ENCODE measurements around the gene PABPN1.
"Not testable (repeated sequence)": the region's sequence is repeated elsewhere in the genome, so short reads cannot be mapped to it uniquely, and the experiment has no call there.

The PABPN1 gene

GRCh38 chr14:23316300-23316699 lies 5.0 kb upstream of the PABPN1 start:
- Mint-ChIP-seq H3K27me3 (no peaks in the 10 kb centered on the region), H3K9me3 (peaks cover 8% of the 10 kb centered on the region), H3K4me3 (no peak overlapping the region), H3K27ac (no peak overlapping the region), H3K36me3 (peaks cover 19% of the 10 kb centered on the region), H3K4me1 (peaks cover 14% of the 10 kb centered on the region)
- no peak for ATAC-seq

DNA sequence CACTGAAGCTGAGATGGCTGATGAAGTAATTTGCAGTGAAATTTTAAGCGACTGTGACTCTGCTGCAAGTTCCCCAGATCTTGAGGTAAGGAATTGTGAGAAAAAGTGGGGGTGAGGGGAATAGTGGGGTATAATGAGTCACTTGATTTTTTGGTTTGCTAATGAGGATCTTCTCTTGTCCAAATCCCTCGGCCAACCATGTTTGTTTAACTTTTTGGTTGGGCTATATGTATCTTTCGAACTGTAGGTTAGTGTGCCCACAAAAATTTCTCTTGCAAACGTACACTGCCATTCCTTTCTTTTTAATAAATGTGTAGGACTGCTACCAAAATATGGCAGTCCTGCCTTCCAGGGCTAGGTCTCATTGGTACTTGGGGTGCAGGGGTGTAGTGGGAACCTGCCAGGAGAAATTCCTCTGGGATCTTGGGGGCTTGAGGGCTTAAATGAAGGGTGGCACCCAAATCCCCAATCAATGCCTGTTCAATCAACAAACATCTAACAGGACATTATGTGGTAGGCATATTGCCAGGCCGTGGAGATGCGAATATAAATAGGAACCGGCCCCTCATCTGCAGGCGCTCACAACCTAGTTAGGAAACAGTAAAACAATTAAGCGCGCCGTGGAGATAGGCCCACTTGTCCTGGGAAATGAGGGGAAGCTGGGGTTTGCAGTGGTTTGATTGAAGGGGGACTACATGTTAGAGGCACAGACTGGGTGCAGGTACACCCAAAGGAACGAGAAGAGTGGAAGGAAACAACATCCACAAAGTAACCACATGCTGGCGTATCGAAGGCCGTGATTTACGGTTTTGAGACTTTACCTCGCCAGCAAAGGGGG lies 1.3 kb upstream of the PABPN1 start:
- Mint-ChIP-seq H3K4me1 (peaks cover 31% of the 10 kb centered on the region), H3K27ac (peak overlapping the region; percentile 96), H3K4me3 (peak overlapping the region; percentile 85), H3K27me3 (no peaks in the 10 kb centered on the region), H3K36me3 (peaks cover 32% of the 10 kb centered on the region), H3K9me3 (peaks cover 8% of the 10 kb centered on the region)
- ATAC-seq = no peak

GRCh38 chr14:23321572-23322547 lies 603 bp downstream of the PABPN1 start:
- H3K36me3 Mint-ChIP-seq = peaks cover 46% of the 10 kb centered on the region
- H3K4me1 Mint-ChIP-seq = peaks cover 36% of the 10 kb centered on the region
- peak overlapping the region; percentile 96 for H3K27ac Mint-ChIP-seq
- H3K9me3 Mint-ChIP-seq = peaks cover 8% of the 10 kb centered on the region
- ATAC-seq = peak; percentile 14
- H3K4me3 Mint-ChIP-seq = peak overlapping the region; percentile 93
- no peaks in the 10 kb centered on the region for H3K27me3 Mint-ChIP-seq

DNA sequence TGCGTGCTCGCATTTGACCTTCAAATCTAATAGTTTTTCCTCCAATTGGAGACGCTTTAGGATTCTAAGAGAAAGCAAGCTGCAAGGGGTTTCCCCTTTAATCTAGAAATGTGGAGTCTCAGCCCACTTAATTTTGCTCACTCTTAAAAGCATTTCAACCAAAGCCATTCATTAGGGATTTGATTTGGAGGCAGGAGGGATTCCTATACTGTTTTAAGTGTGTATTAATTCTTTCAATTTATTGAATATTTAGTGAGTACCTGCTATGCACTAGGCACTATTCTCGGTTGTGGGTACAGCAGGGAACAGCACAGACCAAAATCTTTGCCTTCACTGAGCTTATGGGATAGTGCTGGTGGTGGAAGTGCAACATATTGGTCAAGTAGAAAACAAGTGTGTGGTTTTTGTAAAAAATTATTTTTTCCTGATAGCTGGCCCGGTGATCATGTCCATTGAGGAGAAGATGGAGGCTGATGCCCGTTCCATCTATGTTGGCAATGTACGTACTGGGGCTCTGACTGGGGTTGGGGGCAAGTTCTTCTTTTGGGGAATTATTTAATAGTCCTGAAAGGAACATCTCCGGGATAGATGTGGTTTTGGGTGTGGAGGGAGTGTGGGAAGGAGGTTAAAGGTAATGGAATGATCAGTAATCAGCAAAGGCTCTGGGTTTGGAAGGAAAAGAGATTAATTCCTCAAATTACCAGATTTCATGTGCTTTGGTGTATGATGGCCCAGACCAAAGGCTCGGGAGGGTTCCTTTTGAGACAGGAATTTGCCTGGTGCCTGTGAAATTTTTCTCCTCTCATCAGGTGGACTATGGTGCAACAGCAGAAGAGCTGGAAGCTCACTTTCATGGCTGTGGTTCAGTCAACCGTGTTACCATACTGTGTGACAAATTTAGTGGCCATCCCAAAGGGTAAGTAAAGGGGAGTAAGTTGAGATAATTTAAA lies 1.6 kb downstream of the PABPN1 start:
- H3K4me3 Mint-ChIP-seq = peak overlapping the region; percentile 93
- H3K27ac Mint-ChIP-seq = peak overlapping the region; percentile 96
- H3K9me3 Mint-ChIP-seq = peaks cover 8% of the 10 kb centered on the region
- H3K4me1 Mint-ChIP-seq = peaks cover 36% of the 10 kb centered on the region
- H3K36me3 Mint-ChIP-seq = peaks cover 46% of the 10 kb centered on the region
- ATAC-seq = no peak
- H3K27me3 Mint-ChIP-seq = no peaks in the 10 kb centered on the region

DNA sequence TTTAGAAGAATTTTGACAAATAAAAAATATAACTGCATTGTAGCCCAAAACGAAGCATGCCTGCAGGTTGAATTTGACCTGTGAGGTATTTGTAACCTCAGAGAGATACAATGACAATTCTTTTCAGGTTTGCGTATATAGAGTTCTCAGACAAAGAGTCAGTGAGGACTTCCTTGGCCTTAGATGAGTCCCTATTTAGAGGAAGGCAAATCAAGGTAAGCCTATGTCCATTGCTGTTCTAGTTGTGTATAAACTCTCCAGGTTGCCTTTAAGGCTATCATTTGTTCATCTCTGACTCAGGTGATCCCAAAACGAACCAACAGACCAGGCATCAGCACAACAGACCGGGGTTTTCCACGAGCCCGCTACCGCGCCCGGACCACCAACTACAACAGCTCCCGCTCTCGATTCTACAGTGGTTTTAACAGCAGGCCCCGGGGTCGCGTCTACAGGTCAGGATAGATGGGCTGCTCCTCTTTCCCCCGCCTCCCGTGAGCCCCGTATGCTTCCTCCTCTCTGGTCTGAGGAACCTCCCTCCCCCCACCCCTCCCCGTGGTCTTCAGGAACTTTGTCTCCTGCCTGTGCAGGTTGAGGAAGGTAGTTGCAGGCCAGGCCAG lies 2.7 kb downstream of the PABPN1 start:
- Mint-ChIP-seq H3K27ac (no peak overlapping the region), H3K36me3 (peaks cover 46% of the 10 kb centered on the region), H3K4me3 (no peak overlapping the region), H3K4me1 (peaks cover 36% of the 10 kb centered on the region), H3K27me3 (no peaks in the 10 kb centered on the region), H3K9me3 (peaks cover 8% of the 10 kb centered on the region)
- ATAC-seq = no peak

- Mint-ChIP-seq H3K27ac (no peak overlapping the region), H3K36me3 (peaks cover 45% of the 10 kb centered on the region), H3K4me3 (no peak overlapping the region), H3K27me3 (no peaks in the 10 kb centered on the region), H3K9me3 (peaks cover 8% of the 10 kb centered on the region), H3K4me1 (peaks cover 34% of the 10 kb centered on the region)
- no peak for ATAC-seq
Observed at GRCh38 chr14:23324455-23324846, 3.2 kb downstream of the PABPN1 start.

GRCh38 chr14:23324993-23325392 lies 3.7 kb downstream of the PABPN1 start:
- Mint-ChIP-seq H3K4me3 (no peak overlapping the region), H3K27me3 (no peaks in the 10 kb centered on the region), H3K27ac (no peak overlapping the region), H3K4me1 (peaks cover 29% of the 10 kb centered on the region), H3K36me3 (peaks cover 39% of the 10 kb centered on the region), H3K9me3 (peaks cover 4% of the 10 kb centered on the region)
- no peak for ATAC-seq

GRCh38 chr14:23325746-23326145 lies 4.5 kb downstream of the PABPN1 start:
- H3K9me3 Mint-ChIP-seq, ATAC-seq, H3K4me3 Mint-ChIP-seq, H3K27me3 Mint-ChIP-seq: not testable (repeated sequence)
- Mint-ChIP-seq H3K27ac (peak overlapping the region; percentile 21), H3K4me1 (peaks cover 23% of the 10 kb centered on the region), H3K36me3 (peaks cover 34% of the 10 kb centered on the region)

DNA sequence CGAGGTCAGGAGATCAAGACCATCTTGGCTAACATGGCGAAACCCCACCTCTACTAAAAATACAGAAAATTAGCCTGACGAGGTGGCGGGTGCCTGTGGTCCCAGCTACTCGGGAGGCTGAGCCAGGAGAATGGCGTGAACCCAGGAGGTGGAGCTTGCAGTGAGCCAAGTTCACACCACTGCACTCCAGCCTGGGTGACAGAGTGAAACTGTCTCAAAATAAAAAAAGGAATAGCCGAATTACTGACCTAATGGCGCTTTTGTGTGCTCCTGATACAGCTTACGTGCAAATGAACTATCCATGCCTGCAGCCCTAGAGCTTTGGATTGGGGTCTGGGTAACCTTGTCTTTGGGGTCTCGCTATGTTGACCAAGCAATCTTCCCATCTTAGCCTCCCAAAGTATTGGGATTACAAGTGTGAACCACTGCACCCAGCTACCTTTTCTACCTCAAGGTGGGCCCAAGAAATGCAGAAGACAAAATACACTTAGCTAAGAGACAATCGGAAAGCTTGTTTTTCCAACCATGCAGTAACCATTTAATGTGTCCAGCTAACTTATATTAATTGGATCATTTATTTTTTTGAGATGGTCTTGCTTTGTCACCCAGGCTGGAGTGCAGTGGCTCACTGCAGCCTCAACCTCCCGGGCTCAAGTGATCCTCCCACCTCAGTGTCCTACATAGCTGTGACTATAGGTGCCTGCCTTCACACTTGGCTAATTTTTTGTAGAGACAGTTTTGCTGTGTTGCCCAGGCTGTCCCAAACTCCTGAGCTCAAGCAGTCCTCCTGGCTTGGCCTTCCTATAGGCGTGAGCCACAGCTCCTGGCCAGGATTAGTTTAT lies 5.5 kb downstream of the PABPN1 start:
- Mint-ChIP-seq H3K9me3 (no peaks in the 10 kb centered on the region), H3K36me3 (peaks cover 34% of the 10 kb centered on the region), H3K4me3 (no peak overlapping the region), H3K27me3 (no peaks in the 10 kb centered on the region), H3K4me1 (peaks cover 23% of the 10 kb centered on the region), H3K27ac (no peak overlapping the region)
- no peak for ATAC-seq

DNA sequence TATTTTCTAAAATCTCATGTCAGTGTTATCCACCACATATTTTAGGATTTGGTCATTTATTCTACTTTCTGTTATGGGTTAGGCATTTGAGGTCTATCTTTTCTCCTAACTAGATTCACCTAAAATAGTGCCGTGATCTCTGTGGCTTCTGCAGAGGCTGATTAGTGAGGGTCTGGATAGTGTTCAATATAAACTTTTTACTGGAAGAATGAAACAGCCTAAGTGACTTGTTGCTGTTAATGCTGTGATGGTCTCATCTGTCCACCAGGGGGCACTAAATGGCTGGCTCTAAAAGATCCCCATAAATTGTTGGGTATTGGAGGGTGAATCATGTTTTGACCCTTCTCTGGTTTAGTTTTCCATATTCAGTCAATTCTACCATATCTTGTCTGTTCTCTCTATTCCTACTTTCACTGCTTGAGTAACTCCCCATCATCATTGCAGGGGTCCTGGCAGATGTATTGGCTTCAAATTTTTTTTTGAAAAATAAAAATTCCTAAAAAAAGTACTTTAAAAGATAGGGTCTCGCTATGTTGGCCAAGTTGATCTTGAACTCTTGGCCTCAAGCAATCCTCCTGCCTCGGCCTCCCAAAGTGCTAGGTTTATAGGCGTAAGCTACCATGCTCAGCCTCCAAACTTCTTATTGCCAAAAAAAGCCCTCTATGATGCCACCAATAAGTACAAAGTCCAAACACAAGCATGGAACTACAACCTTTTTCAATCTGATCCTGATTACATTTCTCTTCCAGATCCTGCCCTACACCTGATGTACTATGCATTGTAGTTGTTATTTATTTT lies 6.9 kb downstream of the PABPN1 start:
- H3K27me3 Mint-ChIP-seq = no peaks in the 10 kb centered on the region
- no peak overlapping the region for H3K27ac Mint-ChIP-seq
- no peaks in the 10 kb centered on the region for H3K9me3 Mint-ChIP-seq
- no peak overlapping the region for H3K4me3 Mint-ChIP-seq
- ATAC-seq = peak; percentile 59
- H3K36me3 Mint-ChIP-seq = peaks cover 21% of the 10 kb centered on the region
- H3K4me1 Mint-ChIP-seq = peaks cover 9% of the 10 kb centered on the region

DNA sequence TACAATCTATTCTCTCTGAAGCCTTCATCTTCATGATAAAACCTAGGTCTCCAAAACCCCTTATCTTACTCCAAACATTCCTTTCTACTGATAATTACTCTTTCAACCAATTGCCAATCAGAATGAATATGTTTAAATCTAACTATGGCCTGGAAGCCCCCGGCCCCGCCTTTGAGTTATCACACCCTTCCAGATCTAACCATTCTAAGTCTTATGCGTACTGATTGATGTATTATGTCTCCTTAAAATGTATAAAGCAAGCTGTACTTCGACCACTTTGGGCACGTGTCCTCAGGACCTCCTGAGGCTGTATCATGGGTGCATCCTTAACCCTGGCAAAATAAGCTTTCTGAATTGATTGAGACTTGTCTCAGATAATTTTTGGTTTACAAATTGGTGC lies 14.4 kb downstream of the PABPN1 start:
- Mint-ChIP-seq H3K9me3 (peaks cover 3% of the 10 kb centered on the region), H3K27me3 (peaks cover 32% of the 10 kb centered on the region), H3K36me3 (no peaks in the 10 kb centered on the region), H3K4me3 (no peak overlapping the region), H3K4me1 (no peaks in the 10 kb centered on the region), H3K27ac (no peak overlapping the region)
- ATAC-seq = no peak

DNA sequence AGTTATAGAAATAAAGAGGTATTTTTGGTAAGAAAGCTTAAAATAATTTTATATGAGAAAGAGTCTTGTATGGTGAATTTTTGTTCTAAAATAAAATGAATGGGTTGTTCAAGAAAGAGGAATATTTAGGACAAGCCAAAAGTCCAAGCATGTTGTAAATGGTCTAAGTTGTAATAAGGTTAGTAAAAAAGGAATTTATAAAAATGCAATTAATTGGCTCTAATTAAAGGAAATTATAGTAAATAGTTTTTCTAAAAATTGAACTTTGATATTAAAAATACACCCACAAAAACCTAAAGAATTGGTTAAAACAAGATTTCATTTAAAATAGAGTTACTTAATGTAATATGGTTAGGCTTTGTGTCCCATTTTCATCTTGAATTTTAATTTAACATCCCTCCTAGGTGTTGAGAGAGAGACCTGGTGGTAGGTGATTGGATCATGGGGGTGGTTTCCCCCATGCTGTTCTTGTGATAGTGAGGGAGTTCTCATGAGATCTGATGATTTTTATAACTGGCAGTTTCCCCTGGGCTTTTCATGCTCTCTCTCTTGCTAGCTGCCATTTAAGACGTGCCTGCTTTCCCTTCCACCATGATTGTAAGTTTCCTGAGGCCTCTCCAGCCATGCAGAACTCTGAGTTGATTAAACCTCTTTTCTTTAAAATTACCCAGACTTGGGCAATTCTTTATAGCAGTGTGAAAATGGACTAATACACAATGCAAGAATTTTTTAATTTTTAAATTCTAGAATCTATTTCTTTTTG lies 18.4 kb downstream of the PABPN1 start:
- peaks cover 32% of the 10 kb centered on the region for H3K27me3 Mint-ChIP-seq
- no peaks in the 10 kb centered on the region for H3K4me1 Mint-ChIP-seq
- H3K36me3 Mint-ChIP-seq = no peaks in the 10 kb centered on the region
- H3K4me3 Mint-ChIP-seq = no peak overlapping the region
- no peak overlapping the region for H3K27ac Mint-ChIP-seq
- H3K9me3 Mint-ChIP-seq = peaks cover 3% of the 10 kb centered on the region
- no peak for ATAC-seq

Measured in stimulated activated memory B cell treated with anti-CD40 and anti-IgM and Interleukin-4, amounts not matched to agents 10 μg/mL and 1 μg/mL and 100 μg/mL, for 72 hours (primary cell).